ENCODE data around the gene ITSN2.

DNA sequence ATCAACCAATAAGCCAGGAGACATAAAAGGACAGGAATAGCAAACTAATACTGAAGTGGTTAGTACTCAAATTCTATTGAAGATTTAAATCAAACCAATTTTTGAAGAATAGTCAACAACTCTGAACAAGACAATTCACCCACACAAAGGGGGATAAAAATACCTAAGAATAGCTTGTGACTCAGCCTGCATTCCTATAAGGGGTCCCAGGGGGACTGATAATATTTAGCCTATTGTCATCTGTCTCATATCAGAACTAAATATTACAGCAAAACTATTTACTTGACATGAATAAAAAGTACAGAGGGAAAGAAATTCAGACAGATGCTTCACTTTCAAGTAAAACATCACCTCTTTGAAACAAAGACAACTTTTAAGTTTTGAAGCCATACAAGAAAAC is 7.7 kb downstream of the ITSN2 start:
- TF ChIP-seq POLR2AphosphoS5 (IDR thresholded peaks at IDR 0.05; ENCODE audit: low read depth, low read length), result no peak
- TF ChIP-seq POLR2A (IDR thresholded peaks at IDR 0.05; ENCODE audit: low read depth, low read length), result no peak
- TF ChIP-seq TAF1 (IDR thresholded peaks at IDR 0.05; ENCODE audit: borderline replicate concordance, low read depth, low read length), result no peak

Data from GM12892 (cell line).